ENCODE results near the gene KRT74. TPM values are rescaled to one million over a fixed set of nuclear protein-coding genes. Genes with fewer than 3 reads are reported as not detected.

KRT74 gene
- total and polyA plus RNA-seq, 2 of the 13 experiments (the other 11 are each of a cell fraction or from before 2014, with no cell fraction given) = not detected

DNA sequence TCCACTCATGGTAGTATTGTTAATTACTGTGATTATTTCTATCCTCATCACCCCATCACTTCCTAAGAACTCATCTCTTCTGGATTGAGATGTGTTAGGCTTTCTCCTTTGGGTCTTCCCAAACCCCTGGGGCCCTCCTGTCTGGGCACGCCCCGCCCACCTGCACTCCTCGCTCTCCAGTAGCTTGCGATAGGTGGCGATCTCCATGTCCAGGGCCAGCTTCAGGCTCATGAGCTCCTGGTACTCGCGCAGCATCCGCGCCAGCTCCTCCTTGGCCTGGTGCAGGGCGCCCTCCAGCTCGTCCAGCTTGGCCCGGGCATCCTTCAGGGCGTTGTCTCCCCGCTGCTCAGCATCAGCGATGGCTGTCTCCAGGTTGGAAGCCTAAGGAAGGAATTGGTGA lies 27.5 kb downstream of the KRT74 start (continued):
- TF ChIP-seq, protein P1, sequence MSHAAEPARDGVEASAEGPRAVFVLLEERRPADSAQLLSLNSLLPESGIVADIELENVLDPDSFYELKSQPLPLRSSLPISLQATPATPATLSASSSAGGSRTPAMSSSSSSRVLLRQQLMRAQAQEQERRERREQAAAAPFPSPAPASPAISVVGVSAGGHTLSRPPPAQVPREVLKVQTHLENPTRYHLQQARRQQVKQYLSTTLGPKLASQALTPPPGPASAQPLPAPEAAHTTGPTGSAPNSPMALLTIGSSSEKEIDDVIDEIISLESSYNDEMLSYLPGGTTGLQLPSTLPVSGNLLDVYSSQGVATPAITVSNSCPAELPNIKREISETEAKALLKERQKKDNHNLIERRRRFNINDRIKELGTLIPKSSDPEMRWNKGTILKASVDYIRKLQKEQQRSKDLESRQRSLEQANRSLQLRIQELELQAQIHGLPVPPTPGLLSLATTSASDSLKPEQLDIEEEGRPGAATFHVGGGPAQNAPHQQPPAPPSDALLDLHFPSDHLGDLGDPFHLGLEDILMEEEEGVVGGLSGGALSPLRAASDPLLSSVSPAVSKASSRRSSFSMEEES (CRISPR knock-in tag; IDR thresholded peaks at IDR 0.05) = no peak
- no peak for TF ChIP-seq CC2D1A (CRISPR knock-in tag; IDR thresholded peaks at IDR 0.05)
- TF ChIP-seq JUN (CRISPR knock-in tag; IDR thresholded peaks at IDR 0.05) = no peak
- TF ChIP-seq HNRNPH1 (optimal IDR thresholded peaks at IDR 0.05; ENCODE audit: low read depth, low read length) = no peak

DNA sequence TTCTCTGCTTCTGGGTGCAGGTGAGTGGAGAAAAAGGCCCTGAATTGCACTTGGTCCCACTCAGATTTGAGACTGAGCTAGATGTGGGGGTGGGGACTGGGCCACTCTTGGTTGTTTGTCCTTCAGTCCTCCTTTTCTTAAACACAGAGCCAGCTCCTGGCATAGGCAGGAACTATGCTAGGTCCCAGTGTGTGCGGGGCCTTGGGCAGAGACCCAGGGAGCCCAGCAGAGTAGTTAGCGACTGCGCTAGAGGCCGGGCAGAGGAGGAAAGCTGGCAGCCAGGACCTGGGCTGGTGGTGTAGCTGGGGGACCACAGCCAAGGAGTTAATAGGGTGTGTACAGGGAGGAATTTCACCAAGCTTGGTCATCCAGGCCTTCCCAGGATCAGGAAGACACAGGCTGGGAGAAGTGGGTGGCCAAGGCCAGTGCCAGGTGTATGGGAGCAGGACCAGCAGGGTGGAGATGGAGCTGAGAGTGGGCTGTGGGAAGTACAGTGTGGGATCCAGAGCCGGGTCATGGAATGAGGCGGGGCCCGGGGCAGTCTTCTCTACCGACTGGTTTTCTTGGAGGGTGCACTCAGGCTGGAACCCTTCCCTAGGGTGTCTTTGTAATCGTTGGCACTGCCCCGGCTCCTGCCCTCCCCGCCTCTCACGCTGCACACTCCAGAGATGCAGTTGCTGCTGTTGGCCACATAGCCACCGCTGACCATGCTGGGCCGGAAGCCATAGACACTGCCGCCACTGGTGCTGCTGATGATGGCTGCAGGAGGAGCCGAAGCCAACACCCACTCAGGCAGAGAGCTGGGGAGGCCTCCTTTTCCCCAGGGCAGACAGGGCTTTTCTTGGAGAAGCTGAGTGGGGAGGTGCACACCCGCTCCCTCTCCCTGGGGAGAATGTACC lies 29.4 kb downstream of the KRT74 start:
- in situ Hi-C loops (cut with HindIII; ENCODE audit: extremely low pct_ligation_motif_present, low pct_unique_long_range_greater_than_20kb) = loop anchor here (25.0 kb wide), 1 partner anchor 407 kb away; no protein-coding TSS in a partner anchor
- Histone ChIP-seq H3K27me3 (ENCODE audit: control insufficient read depth in 1 of 2, insufficient read depth in 2 of 2, low read length in 2 of 2) (peaks cover 3 to 6% of the 10 kb centered on the region in 2 experiments; a peak in 3 of 5 replicates), H3K9ac (ENCODE audit: insufficient read depth, low read depth, low read length) (no peak overlapping the region), H3K4me3 (replicated peaks in 1 of 3; ENCODE audit: insufficient read depth in 1 of 3, low read depth in 2 of 3, low read length in 3 of 3) (no peak overlapping the region), H3K36me3 (replicated peaks in 1 of 2; ENCODE audit: control insufficient read depth in 1 of 2, insufficient read depth in 2 of 2, low read length in 2 of 2) (no peaks in the 10 kb centered on the region), H2AFZ (ENCODE audit: low read length) (no peak overlapping the region), H3K4me2 (ENCODE audit: low read depth, low read length) (no peak overlapping the region), H3K27ac (ENCODE audit: extremely low read length, insufficient read depth, low read length) (no peak overlapping the region), H3K9me3 (ENCODE audit: low read length) (no peaks in the 10 kb centered on the region), H3K4me1 (ENCODE audit: insufficient read depth, low read length) (no peaks in the 10 kb centered on the region), H4K20me1 (ENCODE audit: insufficient read depth, low read length) (no peaks in the 10 kb centered on the region), H3K79me2 (ENCODE audit: insufficient read depth, low read length) (no peaks in the 10 kb centered on the region)
- 71% methylated on average over 6 of the region's 17 CpGs for WGBS (ENCODE audit: low lambda C conversion rate)
- CTCF ChIA-PET (ENCODE audit: low intra/inter-chr PET ratio, low total read pairs) = no interaction called here
- DNase-seq (ENCODE audit: low spot score) (no peak), FAIRE-seq (no peak), ATAC-seq (peak; percentile 74)
- intact Hi-C loops (cut with micrococcal nuclease; ENCODE audit: unreplicated experiment) = no loop called here
- BruUV-seq (replicated peaks) = no TSS peak
- POLR2A ChIA-PET = no interaction called here
- no peak for TF ChIP-seq SP4 (CRISPR knock-in tag; IDR thresholded peaks at IDR 0.05)
- TF ChIP-seq, protein P2, sequence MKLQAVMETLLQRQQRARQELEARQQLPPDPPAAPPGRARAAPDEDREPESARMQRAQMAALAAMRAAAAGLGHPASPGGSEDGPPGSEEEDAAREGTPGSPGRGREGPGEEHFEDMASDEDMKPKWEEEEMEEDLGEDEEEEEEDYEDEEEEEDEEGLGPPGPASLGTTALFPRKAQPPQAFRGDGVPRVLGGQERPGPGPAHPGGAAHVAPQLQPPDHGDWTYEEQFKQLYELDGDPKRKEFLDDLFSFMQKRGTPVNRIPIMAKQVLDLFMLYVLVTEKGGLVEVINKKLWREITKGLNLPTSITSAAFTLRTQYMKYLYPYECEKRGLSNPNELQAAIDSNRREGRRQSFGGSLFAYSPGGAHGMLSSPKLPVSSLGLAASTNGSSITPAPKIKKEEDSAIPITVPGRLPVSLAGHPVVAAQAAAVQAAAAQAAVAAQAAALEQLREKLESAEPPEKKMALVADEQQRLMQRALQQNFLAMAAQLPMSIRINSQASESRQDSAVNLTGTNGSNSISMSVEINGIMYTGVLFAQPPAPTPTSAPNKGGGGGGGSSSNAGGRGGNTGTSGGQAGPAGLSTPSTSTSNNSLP (IDR thresholded peaks at IDR 0.05; ENCODE audit: low read depth, low read length) = no peak
- TF ChIP-seq, protein P3, sequence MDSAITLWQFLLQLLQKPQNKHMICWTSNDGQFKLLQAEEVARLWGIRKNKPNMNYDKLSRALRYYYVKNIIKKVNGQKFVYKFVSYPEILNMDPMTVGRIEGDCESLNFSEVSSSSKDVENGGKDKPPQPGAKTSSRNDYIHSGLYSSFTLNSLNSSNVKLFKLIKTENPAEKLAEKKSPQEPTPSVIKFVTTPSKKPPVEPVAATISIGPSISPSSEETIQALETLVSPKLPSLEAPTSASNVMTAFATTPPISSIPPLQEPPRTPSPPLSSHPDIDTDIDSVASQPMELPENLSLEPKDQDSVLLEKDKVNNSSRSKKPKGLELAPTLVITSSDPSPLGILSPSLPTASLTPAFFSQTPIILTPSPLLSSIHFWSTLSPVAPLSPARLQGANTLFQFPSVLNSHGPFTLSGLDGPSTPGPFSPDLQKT (CRISPR knock-in tag; IDR thresholded peaks at IDR 0.05; ENCODE audit: borderline replicate concordance) = no peak
- TF ChIP-seq ZFP90 (CRISPR knock-in tag; IDR thresholded peaks at IDR 0.05; ENCODE audit: borderline replicate concordance) = no peak
- TF ChIP-seq, protein P4, sequence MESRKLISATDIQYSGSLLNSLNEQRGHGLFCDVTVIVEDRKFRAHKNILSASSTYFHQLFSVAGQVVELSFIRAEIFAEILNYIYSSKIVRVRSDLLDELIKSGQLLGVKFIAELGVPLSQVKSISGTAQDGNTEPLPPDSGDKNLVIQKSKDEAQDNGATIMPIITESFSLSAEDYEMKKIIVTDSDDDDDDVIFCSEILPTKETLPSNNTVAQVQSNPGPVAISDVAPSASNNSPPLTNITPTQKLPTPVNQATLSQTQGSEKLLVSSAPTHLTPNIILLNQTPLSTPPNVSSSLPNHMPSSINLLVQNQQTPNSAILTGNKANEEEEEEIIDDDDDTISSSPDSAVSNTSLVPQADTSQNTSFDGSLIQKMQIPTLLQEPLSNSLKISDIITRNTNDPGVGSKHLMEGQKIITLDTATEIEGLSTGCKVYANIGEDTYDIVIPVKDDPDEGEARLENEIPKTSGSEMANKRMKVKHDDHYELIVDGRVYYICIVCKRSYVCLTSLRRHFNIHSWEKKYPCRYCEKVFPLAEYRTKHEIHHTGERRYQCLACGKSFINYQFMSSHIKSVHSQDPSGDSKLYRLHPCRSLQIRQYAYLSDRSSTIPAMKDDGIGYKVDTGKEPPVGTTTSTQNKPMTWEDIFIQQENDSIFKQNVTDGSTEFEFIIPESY (CRISPR knock-in tag; IDR thresholded peaks at IDR 0.05) = no peak
- TF ChIP-seq, protein P5, sequence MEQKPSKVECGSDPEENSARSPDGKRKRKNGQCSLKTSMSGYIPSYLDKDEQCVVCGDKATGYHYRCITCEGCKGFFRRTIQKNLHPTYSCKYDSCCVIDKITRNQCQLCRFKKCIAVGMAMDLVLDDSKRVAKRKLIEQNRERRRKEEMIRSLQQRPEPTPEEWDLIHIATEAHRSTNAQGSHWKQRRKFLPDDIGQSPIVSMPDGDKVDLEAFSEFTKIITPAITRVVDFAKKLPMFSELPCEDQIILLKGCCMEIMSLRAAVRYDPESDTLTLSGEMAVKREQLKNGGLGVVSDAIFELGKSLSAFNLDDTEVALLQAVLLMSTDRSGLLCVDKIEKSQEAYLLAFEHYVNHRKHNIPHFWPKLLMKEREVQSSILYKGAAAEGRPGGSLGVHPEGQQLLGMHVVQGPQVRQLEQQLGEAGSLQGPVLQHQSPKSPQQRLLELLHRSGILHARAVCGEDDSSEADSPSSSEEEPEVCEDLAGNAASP (CRISPR knock-in tag; IDR thresholded peaks at IDR 0.05; ENCODE audit: borderline replicate concordance) = no peak
- no peak for TF ChIP-seq DMAP1 (CRISPR knock-in tag; IDR thresholded peaks at IDR 0.05)
- TF ChIP-seq ISL2 (CRISPR knock-in tag; IDR thresholded peaks at IDR 0.05) = no peak

Measured in HepG2 (cell line).